ENCODE results near the gene TMTC4.

DNA sequence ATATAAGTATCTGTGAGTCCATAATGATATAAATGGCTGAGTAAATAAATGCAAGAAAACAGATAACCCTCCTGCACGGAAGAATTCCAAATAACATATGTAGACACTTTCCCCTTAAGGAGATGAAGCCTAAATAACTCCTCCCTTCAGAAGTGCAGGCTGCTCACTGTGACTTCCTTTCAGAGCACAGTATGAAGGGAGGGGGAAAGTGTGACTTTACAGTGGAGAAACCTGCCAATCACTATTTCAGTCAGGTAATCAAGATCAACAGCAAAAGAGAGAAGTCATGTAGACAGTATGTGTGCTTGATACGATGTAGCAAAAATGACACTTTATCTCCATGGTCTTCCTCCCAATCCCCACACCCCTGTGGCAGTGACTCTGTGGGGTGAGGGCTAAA is 93.1 kb downstream of the TMTC4 start:
- TF ChIP-seq, protein P1, sequence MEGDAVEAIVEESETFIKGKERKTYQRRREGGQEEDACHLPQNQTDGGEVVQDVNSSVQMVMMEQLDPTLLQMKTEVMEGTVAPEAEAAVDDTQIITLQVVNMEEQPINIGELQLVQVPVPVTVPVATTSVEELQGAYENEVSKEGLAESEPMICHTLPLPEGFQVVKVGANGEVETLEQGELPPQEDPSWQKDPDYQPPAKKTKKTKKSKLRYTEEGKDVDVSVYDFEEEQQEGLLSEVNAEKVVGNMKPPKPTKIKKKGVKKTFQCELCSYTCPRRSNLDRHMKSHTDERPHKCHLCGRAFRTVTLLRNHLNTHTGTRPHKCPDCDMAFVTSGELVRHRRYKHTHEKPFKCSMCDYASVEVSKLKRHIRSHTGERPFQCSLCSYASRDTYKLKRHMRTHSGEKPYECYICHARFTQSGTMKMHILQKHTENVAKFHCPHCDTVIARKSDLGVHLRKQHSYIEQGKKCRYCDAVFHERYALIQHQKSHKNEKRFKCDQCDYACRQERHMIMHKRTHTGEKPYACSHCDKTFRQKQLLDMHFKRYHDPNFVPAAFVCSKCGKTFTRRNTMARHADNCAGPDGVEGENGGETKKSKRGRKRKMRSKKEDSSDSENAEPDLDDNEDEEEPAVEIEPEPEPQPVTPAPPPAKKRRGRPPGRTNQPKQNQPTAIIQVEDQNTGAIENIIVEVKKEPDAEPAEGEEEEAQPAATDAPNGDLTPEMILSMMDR (IDR thresholded peaks at IDR 0.05) = no peak
- no peak for TF ChIP-seq POLR2AphosphoS5 (IDR thresholded peaks at IDR 0.05)
- no peak for TF ChIP-seq POLR2A (IDR thresholded peaks at IDR 0.05)
- no peak for TF ChIP-seq EP300 (IDR thresholded peaks at IDR 0.05)
